Activated B cell treated with CpG ODN at 0.5 μM for 24 hours (primary cell): ENCODE data around the gene USB1. TPM values are rescaled to one million over a fixed set of nuclear protein-coding genes. Genes with fewer than 3 reads are reported as not detected.

Experiments used
- ATAC-seq: fragments of 200-7000 bp; cut with Tn5 transposase; one replicate; pipeline ENCODE4 v1.10.0; 2021; ENCODE audit warnings: low read depth, mild to moderate bottlenecking, moderate library complexity
- CTCF ChIA-PET: fragments of 350-600 bp; sonication (Branson Sonifier 250); formaldehyde crosslinking; loops from one replicate; lab custom pipeline; 2021; ENCODE audit warnings: antibody characterized with exemption; lab: Charles Lee
- POLR2A ChIA-PET: fragments of 350-600 bp; sonication (Branson Sonifier 250); formaldehyde crosslinking; loops from one replicate; lab custom pipeline; 2021; ENCODE audit warnings: antibody characterized with exemption; lab: Charles Lee
- DNase-seq: peaks from one replicate; pipeline ENCODE4 v3.0.0; 2022
- H3K27ac Mint-ChIP-seq: one replicate; pipeline ENCODE4 v1.8.0; 2020; ENCODE audit warnings: mixed read lengths
- H3K27me3 Mint-ChIP-seq: one replicate; pipeline ENCODE4 v1.8.0; 2021; ENCODE audit warnings: mixed read lengths
- H3K36me3 Mint-ChIP-seq: one replicate; pipeline ENCODE4 v1.8.0; 2021; ENCODE audit warnings: low read depth, mixed read lengths
- H3K4me1 Mint-ChIP-seq: one replicate; pipeline ENCODE4 v1.8.0; 2021; ENCODE audit warnings: mixed read lengths
- H3K4me3 Mint-ChIP-seq: one replicate; pipeline ENCODE4 v1.8.0; 2020; ENCODE audit warnings: mild to moderate bottlenecking, mixed read lengths
- H3K9me3 Mint-ChIP-seq: one replicate; pipeline ENCODE4 v1.8.0; 2020; ENCODE audit warnings: mixed read lengths
- intact Hi-C: fragments of 100-400 bp; cut with micrococcal nuclease; formaldehyde crosslinking; loops from one replicate; pipeline ENCODE4 v1.15.1; 2024
- total RNA-seq: library from RNA; stranded (reverse); gene quantifications from 2 replicates; pipeline ENCODE4 v1.2.3, GENCODE V29; 2022
- TF ChIP-seq, protein P1 (sequence below): fragments of 200-600 bp; IDR thresholded peaks from one replicate; pipeline ENCODE4 v1.8.0; 2022; ENCODE audit warnings: antibody characterized with exemption, mild to moderate bottlenecking

The USB1 gene
- total RNA-seq, 1 donor from 2014 or later = 40.7 TPM

DNA sequence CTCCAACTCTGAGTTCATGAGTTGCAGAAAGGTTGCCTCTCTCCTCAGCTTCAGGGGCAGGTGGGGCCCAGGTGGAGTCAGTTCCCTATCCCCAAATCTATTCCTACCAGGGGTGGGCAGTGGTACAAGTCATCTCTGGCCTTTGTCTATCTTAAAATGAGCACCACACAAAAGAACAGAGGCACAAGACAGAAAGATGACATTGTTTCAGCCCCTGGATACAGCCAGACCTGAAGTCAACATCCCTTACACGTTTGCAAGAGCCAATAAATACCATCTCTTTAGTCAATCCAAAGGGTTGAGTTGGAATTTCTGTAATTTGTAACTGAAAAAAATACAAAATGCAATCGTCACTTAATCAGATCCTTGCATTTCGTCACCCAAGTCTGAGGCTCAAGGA, 56.6 kb downstream of the USB1 start:
- ChIA-PET POLR2A (no interaction called here), CTCF (no interaction called here)
- intact Hi-C loops = no loop called here
- Mint-ChIP-seq H3K4me3 (no peak overlapping the region), H3K36me3 (no peaks in the 10 kb centered on the region), H3K27me3 (no peaks in the 10 kb centered on the region), H3K4me1 (no peaks in the 10 kb centered on the region), H3K27ac (no peak overlapping the region), H3K9me3 (no peaks in the 10 kb centered on the region)
- ATAC-seq (no peak), DNase-seq (no peak)
- TF ChIP-seq, protein P1, sequence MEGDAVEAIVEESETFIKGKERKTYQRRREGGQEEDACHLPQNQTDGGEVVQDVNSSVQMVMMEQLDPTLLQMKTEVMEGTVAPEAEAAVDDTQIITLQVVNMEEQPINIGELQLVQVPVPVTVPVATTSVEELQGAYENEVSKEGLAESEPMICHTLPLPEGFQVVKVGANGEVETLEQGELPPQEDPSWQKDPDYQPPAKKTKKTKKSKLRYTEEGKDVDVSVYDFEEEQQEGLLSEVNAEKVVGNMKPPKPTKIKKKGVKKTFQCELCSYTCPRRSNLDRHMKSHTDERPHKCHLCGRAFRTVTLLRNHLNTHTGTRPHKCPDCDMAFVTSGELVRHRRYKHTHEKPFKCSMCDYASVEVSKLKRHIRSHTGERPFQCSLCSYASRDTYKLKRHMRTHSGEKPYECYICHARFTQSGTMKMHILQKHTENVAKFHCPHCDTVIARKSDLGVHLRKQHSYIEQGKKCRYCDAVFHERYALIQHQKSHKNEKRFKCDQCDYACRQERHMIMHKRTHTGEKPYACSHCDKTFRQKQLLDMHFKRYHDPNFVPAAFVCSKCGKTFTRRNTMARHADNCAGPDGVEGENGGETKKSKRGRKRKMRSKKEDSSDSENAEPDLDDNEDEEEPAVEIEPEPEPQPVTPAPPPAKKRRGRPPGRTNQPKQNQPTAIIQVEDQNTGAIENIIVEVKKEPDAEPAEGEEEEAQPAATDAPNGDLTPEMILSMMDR = no peak

DNA sequence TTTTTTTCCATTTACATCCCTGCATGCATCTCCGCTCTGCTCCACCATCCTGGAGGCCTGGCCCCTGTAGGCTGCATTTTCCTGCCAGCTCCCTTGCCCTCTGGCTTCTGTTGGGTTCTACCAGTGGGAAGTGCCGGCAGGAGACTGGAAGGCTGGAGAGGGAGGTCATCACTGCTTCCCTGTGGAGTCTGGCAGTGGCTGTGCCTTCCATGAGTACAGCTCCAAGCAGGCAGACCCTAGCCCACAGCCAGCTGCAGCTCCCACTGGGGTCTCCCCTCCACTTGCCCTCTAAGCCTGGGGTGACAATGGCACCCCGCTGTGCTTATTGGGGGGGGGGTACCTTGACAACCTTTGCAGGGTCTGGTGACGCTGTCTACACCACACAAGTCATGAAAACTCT, 61.6 kb downstream of the USB1 start:
- intact Hi-C loops = no loop called here
- ChIA-PET CTCF (no interaction called here), POLR2A (no interaction called here)
- Mint-ChIP-seq H3K36me3 (no peaks in the 10 kb centered on the region), H3K27me3 (no peaks in the 10 kb centered on the region), H3K27ac (no peak overlapping the region), H3K4me3 (no peak overlapping the region), H3K9me3 (no peaks in the 10 kb centered on the region), H3K4me1 (no peaks in the 10 kb centered on the region)
- TF ChIP-seq, protein P1 = no peak
- DNase-seq = no peak
- no peak for ATAC-seq

GRCh38 chr16:58063377-58064076, 62.3 kb downstream of the USB1 start:
- H3K36me3 Mint-ChIP-seq = no peaks in the 10 kb centered on the region

GRCh38 chr16:58070585-58070984, 69.4 kb downstream of the USB1 start:
- ATAC-seq = no peak
- ChIA-PET CTCF (no interaction called here), POLR2A (no interaction called here)
- TF ChIP-seq, protein P1 = no peak
- Mint-ChIP-seq H3K9me3 (peaks cover 8% of the 10 kb centered on the region), H3K4me3 (no peak overlapping the region), H3K27me3 (peaks cover 2% of the 10 kb centered on the region), H3K27ac (no peak overlapping the region), H3K36me3 (no peaks in the 10 kb centered on the region), H3K4me1 (no peaks in the 10 kb centered on the region)
- DNase-seq = no peak
- intact Hi-C loops = no loop called here

More at GRCh38 chr16:58063377-58064076, 62.3 kb downstream of the USB1 start:
- intact Hi-C loops = no loop called here
- Mint-ChIP-seq H3K4me1 (no peaks in the 10 kb centered on the region), H3K27ac (no peak overlapping the region), H3K27me3 (no peaks in the 10 kb centered on the region), H3K9me3 (no peaks in the 10 kb centered on the region), H3K4me3 (no peak overlapping the region)
- DNase-seq = no peak
- no peak for ATAC-seq
- ChIA-PET POLR2A (no interaction called here), CTCF (no interaction called here)
- TF ChIP-seq, protein P1 = no peak

Other genes with a start within 250 kb of the USB1 start
- gene KIFC3, start 198.9 kb upstream of the USB1 start, total RNA-seq = 0.27 and 0.29 TPM in 2 replicates
- gene CNGB1, start 30.3 kb upstream of the USB1 start, total RNA-seq = not detected in 2 replicates
- 10.6 and 11.2 TPM in 2 replicates for gene ZNF319, start 735 bp upstream of the USB1 start, total RNA-seq
- 0.60 TPM in 1 of 2 replicates, not detected in the other for gene MMP15, start 24.3 kb downstream of the USB1 start, total RNA-seq
- 20.2 and 24.9 TPM in 2 replicates for gene CFAP20, start 128.0 kb downstream of the USB1 start, total RNA-seq
- 77.3 and 85.5 TPM in 2 replicates for gene CSNK2A2, start 196.7 kb downstream of the USB1 start, total RNA-seq